Measurements from ENCODE around the gene TIMM44. TPM values are rescaled to one million over a fixed set of nuclear protein-coding genes. Genes with fewer than 3 reads are reported as not detected.
A peak's percentile ranks its signal among the peaks of the same experiment; 100 is the strongest.
"Not testable (repeated sequence)": the region's sequence is repeated elsewhere in the genome, so short reads cannot be mapped to it uniquely, and the experiment has no call there.

Gene TIMM44
- polyA plus RNA-seq, 1 experiment = 56.6 TPM

GRCh38 chr19:7932276-7932929, 11.1 kb downstream of the TIMM44 start:
- CTCF ChIA-PET = interaction anchor here (4.5 kb wide), 1 partner anchor 11 kb away, joined by 34 read pairs; the partner anchor contains the start of gene TIMM44
- DNase-seq (ENCODE audit: low read depth) = no peak
- no peak for TF ChIP-seq CTCF (IDR thresholded peaks at IDR 0.05; ENCODE audit: insufficient read depth, low read depth, low read length)

GRCh38 chr19:7931221-7932061, 12.0 kb downstream of the TIMM44 start:
- CTCF ChIA-PET = interaction anchor here (4.5 kb wide), 1 partner anchor 12 kb away, joined by 34 read pairs; the partner anchor contains the start of gene TIMM44

More at GRCh38 chr19:7932276-7932929, 11.1 kb downstream of the TIMM44 start:
- Histone ChIP-seq H3K36me3 (ENCODE audit: control insufficient read depth, insufficient read depth, low read length) (peaks cover 46% of the 10 kb centered on the region), H3K27me3 (ENCODE audit: control insufficient read depth, insufficient read depth, low read length) (no peaks in the 10 kb centered on the region), H3K4me3 (ENCODE audit: low read depth, low read length) (no peak overlapping the region)
- POLR2A ChIA-PET = no interaction called here

GRCh38 chr19:7930765-7931164, 12.7 kb downstream of the TIMM44 start:
- POLR2A ChIA-PET = no interaction called here
- CTCF ChIA-PET = interaction anchor here (0.6 to 4.5 kb wide), 3 partner anchors 10 to 154 kb away, joined by 3 to 34 read pairs (median 11); partner anchors contain the start of genes SNAPC2 and TIMM44
- no peak overlapping the region for H3K4me3 ChIP-seq (ENCODE audit: low read depth, low read length)
- no peaks in the 10 kb centered on the region for H3K27me3 ChIP-seq (ENCODE audit: control insufficient read depth, insufficient read depth, low read length)
- H3K36me3 ChIP-seq (ENCODE audit: control insufficient read depth, insufficient read depth, low read length) = peaks cover 44% of the 10 kb centered on the region
- DNase-seq (ENCODE audit: low read depth) = no peak
- TF ChIP-seq CTCF (IDR thresholded peaks at IDR 0.05; ENCODE audit: insufficient read depth, low read depth, low read length) = no peak

More at GRCh38 chr19:7931221-7932061, 12.0 kb downstream of the TIMM44 start:
- H3K36me3 ChIP-seq (ENCODE audit: control insufficient read depth, insufficient read depth, low read length) = peaks cover 46% of the 10 kb centered on the region
- DNase-seq (ENCODE audit: low read depth) = no peak
- TF ChIP-seq CTCF (IDR thresholded peaks at IDR 0.05; ENCODE audit: insufficient read depth, low read depth, low read length) = no peak
- no peaks in the 10 kb centered on the region for H3K27me3 ChIP-seq (ENCODE audit: control insufficient read depth, insufficient read depth, low read length)
- no peak overlapping the region for H3K4me3 ChIP-seq (ENCODE audit: low read depth, low read length)
- POLR2A ChIA-PET = no interaction called here

- DNase-seq (ENCODE audit: low read depth); H3K27me3 ChIP-seq (ENCODE audit: control insufficient read depth, insufficient read depth, low read length); POLR2A ChIA-PET; H3K4me3 ChIP-seq (ENCODE audit: low read depth, low read length): not testable (repeated sequence)
- CTCF ChIA-PET = interaction anchor here (0.6 to 4.5 kb wide), 4 partner anchors 10 to 153 kb away, joined by 3 to 34 read pairs (median 7); partner anchors contain the start of genes MAP2K7, SNAPC2 and TIMM44
- H3K36me3 ChIP-seq (ENCODE audit: control insufficient read depth, insufficient read depth, low read length) = peaks cover 40% of the 10 kb centered on the region
Measured at GRCh38 chr19:7930030-7930429, 13.4 kb downstream of the TIMM44 start.

- H3K36me3 ChIP-seq (ENCODE audit: control insufficient read depth, insufficient read depth, low read length) = peaks cover 32% of the 10 kb centered on the region
- POLR2A ChIA-PET = interaction anchor here (0.5 to 1.4 kb wide), 5 partner anchors 9 to 310 kb away, joined by 4 to 14 read pairs (median 5); partner anchors contain the start of gene SNAPC2
- H3K27me3 ChIP-seq (ENCODE audit: control insufficient read depth, insufficient read depth, low read length) = no peaks in the 10 kb centered on the region
- DNase-seq (ENCODE audit: low read depth) = peak; percentile 80
- H3K4me3 ChIP-seq (ENCODE audit: low read depth, low read length) = peak overlapping the region; percentile 7; the same call in 1 of the 2 replicates
- CTCF ChIA-PET = interaction anchor here (0.6 to 4.5 kb wide), 13 partner anchors 9 to 285 kb away, joined by 3 to 34 read pairs (median 5); partner anchors contain the start of genes MAP2K7, SNAPC2 and TIMM44
- peak; percentile 73 for TF ChIP-seq CTCF (IDR thresholded peaks at IDR 0.05; ENCODE audit: insufficient read depth, low read depth, low read length)
Measured at GRCh38 chr19:7928741-7929701, 14.4 kb downstream of the TIMM44 start.
